SKM-1 (cell line): Measurements from ENCODE around the gene ONECUT1.

ENCODE experiments used
- DNase-seq: peaks from one replicate; lab custom pipeline; 2025; ENCODE audit not compliant: unreplicated experiment; lab: John Stamatoyannopoulos, UW

ONECUT1 gene

DNA sequence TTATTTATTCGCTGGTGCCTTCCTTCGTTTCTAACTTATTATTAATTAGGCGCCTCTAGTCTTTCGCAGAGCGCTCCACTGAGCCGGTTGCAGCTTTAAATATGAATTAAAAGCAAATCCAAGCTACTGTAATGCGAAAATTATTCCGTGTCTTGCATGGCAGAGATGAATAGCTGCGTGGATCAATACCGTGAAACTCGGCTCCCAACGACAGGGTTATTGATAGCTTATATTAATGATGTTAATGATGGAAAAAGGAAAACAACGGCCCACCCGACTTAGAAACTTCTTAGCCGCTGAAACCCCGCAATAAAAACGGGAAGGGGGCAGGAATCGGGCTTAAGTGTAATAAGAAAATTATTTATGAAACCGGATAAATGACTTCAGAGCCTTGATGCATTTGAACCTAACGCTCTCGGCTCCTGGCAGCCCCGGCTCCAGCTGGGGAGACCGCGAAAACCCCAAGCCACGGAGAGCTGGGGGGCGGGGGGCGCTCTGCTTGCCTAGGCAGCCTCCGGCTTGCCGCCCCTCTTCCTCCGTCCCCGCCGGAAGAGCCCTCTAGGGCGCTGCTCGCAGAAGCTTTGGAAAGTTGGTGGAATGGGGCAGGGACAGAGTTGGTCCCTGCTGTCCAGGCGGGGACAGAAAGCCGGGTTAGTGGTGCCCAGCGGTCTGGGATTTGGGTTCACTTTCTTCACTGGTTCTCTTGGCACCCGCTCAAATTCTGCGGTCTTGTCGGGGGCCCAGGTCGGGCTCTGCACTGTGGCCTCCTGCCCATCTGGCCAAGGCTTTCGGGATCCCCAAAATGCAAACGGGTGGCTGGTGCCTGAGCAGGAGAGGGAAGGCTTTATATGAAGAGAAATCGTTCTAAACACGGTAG lies 7.7 kb upstream of the ONECUT1 start:
- no peak for DNase-seq

GRCh38 chr15:52796753-52797520 lies 6.8 kb upstream of the ONECUT1 start:
- DNase-seq: no peak

DNA sequence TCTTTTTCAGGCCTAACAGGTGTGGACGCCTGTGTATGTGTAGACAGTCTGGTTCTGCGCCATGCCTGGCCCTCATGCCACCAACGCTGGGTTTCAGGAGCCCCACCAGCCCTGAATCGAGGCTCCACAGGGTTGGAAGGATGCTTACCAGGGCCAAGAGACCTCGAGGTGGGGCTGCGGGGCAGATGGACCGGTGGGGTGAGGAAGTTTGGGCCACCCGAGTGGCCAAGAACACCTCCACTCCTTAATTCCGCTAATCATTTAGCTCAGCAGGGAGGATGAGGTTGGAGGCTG lies 6.0 kb upstream of the ONECUT1 start:
- no peak for DNase-seq

GRCh38 chr15:52795464-52796227 lies 5.5 kb upstream of the ONECUT1 start:
- DNase-seq: no peak

GRCh38 chr15:52794665-52795463 lies 4.7 kb upstream of the ONECUT1 start:
- DNase-seq: no peak

DNA sequence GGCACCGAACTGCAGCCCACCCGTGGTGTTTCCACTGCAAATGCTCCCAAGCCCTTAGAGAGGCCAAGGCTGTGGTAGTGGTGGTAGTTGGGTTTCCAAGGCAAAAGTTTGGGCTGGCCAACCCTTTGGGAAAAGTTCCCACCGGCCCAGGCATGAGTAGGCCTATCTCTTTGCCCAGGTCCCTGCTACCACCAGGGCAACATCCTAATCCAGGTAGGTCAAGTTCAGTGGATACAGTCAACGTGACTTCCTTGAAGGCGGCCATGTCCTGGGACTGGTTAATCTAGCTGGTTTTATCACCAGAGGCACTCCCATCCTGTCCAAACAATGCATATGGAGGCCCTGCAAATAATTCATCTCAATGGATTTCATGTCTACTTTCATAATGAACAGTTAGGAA lies 1.6 kb upstream of the ONECUT1 start:
- DNase-seq: no peak

DNA sequence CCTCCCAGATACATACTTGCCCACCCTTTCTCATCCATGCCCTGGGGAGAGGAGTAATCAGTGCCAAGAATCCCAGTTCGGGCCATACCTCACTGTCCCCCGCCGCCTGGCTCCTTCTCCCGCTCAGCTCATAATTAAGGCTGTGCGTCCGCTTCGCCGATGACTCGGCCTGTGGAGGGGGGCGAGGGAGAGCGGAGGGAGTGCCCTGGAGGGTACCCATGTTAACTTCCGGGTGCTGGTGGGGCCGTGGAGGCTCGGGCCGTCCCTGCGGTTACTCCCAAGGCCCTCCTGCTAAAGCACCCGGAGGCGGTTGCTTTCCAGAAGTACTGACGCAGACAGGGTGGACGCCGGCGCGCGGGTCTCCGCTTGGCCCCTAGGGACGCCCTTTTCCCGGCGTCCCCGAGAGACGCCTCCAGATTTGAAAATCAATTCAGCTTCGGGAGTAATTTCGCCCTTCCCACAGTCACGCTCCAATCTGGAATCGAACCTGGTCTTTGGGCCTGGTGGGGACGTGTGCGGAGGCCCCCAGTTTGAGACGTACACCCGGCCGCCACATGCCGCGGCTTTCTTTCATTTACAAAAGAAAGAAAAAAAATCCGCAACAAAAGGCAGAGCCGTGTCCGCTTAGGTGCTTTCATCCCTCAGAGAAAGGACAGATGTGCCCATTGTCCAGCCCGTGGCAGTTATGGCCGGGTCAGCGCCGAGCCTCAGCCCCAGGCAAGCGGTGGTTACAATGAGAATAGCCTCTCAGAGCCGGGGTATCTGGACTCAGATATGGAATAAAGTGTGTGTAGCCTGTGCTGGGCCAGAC lies 1.0 kb upstream of the ONECUT1 start:
- DNase-seq: no peak

- no peak for DNase-seq
Observed at GRCh38 chr15:52789601-52790168, 451 bp downstream of the ONECUT1 start.

GRCh38 chr15:52789008-52789600 lies 1.0 kb downstream of the ONECUT1 start:
- DNase-seq: no peak

- no peak for DNase-seq
Observed at GRCh38 chr15:52788099-52788986, 1.8 kb downstream of the ONECUT1 start.

GRCh38 chr15:52787549-52788098 lies 2.5 kb downstream of the ONECUT1 start:
- no peak for DNase-seq

GRCh38 chr15:52787123-52787503 lies 3.0 kb downstream of the ONECUT1 start:
- no peak for DNase-seq

DNA sequence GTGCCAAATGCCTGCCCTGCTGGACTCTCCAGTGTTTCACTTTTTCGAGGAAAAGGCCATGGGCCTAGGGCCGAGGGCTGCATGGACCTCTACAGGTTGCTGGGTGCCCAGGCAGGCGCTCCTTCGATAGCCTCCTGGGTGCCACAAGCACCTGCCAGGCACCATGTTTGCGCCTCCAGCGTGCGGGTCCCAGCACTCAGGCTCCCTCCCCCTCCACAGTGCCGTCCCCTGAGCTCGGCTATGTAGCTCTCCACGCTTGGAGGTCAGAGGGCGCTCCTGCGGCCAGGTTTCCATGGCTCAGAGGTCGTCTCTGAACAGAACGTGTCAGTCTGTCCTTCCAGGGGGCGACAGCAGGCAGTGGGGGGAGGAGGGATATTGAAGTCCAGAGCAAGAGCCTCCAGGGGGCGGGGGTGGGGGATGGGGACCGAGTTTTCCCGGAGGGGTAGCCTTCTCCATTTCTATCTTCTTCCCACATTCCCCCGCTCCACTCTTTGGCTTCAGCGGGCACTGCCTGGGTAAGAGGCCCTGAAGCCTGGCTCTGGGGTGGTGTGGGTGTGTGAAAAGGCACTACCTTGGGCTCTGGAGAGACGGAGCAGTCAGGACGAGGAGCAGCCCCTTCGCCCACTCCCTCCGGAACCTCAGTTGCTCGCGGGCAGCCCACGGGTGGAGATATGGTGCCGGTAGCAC lies 3.6 kb downstream of the ONECUT1 start:
- DNase-seq: no peak

GRCh38 chr15:52785672-52786406 lies 4.3 kb downstream of the ONECUT1 start:
- DNase-seq: no peak

DNA sequence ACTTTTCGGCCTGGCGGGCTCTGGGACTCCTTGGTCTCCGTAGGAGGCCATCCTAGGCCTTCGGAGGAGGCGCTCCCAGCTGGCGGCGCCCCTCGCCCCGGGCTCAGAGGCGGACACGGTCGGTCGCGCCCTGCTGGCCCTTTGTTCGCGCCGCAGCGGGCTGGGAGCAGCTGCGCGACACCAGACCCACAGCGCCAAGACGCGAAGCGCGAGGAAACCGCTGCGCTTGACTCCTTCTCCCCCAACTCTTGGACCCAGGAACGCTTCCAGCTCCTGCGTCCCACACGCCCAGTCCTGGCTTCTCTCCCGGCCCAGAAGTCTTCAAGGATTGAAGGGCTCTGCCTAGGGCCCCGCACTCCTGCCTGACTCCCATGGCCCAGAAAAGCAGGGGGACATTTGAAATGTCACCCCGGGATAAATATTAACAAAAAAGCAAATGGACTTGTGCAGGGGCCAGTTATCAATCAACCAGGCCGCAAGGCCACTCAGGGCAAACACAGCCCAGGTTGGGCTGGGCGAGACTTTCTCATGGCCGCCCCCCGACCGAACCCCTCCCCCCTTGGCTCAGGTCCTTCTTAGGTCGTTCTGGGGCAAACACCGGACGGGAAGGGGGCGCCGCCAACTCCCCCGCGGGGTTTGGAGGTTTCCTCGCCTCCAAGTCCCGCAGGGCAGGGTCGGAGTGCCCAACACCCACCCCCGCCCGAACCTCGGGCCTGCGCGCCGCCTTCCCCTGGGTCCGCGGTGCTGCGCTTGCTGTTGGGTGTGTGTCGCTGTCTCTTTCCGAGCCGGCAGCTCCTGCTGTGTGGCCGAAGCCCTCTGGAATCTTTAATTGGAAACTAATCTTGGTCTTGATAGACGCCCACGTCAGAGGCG lies 5.1 kb downstream of the ONECUT1 start:
- DNase-seq: no peak
